GM21737 (cell line): Measurements from ENCODE around the gene BDNF.

ENCODE experiments used
- ATAC-seq: cut with Tn5 transposase; IDR thresholded peaks from one replicate; pipeline ENCODE4 v1.9.1; 2021; ENCODE audit warnings: mild to moderate bottlenecking, moderate library complexity; ENCODE audit not compliant: unreplicated experiment

The BDNF gene

GRCh38 chr11:27707676-27708075, 7.4 kb upstream of the BDNF start:
- ATAC-seq = no peak

DNA sequence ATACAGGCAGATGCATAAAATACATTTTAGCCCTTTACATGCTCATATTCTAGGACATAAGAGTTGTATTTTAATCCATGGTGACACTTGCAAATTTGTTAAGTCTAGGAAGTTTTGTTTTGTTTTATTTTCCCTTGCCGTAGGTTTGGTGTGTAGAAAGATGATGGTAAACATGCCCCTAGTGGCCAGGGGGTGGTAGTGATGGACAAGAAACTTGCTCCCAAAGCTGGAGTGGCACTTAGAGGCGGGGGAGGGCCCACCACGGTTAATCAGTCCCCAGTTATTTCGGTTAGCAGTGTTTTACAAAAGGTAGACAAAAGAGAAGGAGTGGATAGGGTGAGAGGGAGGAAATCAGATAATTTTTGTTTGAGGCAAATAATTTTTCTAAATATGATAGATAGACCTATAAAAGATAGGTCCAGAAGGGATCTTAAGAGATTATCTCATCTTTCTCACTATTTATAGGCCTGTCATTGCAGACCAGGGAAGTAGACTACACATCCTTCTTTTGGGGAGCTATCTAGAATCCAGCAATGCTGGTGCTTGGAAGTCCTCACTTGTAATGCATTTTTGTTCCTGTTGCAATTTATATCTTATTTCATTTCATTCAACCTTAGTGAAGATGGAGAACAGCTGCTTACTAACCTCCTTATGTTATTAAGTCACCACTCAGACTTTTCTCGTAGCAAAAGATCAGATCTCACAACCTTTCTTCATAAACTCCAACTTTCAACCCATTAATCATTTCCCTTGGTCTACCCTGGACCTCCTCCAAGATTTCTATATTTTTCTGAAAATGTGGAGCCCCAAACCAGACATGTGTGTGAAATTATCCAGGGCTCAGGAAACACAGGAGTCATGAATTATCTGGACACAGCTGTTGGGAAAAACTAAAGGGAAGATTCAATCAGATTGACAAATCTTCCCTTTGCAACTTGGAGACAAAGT, 5.9 kb upstream of the BDNF start:
- peak; percentile 60 for ATAC-seq

DNA sequence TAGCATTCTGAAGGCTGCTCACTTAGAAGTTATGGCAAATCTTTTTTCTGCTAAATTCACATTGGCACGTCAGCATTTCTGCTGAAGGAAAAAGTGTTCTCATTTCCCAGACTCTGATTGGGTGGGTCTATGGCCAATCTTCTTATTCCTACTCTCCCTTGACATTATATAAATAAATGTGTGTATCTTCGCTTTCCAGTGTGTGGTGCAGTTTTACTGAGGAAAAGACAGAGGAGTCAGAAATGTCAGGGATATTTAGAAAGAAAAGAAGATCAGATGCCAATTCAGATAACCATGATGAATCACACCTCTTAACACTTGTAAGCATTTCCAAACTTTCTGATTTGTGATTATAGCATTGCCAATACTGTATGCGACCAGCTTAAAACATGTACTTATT, 3.2 kb upstream of the BDNF start:
- ATAC-seq = no peak

DNA sequence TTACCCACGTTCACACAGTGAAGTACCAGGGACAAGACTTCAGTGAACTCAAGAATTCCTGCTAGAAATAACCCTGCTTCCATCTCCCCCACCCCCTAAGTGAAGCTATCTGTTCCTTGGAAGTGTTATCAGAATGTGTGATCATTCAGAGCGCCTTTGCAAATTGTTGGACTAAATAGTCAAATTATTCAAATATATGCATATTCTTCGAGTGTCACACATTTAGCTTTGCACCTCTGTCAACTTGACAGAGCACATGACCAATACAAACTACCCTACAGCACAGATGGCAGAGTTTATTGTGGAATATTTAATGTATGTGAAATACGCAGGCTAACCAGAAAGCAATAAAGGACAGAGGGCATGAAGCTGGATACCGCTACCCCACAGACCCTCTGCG, 2.6 kb upstream of the BDNF start:
- no peak for ATAC-seq

DNA sequence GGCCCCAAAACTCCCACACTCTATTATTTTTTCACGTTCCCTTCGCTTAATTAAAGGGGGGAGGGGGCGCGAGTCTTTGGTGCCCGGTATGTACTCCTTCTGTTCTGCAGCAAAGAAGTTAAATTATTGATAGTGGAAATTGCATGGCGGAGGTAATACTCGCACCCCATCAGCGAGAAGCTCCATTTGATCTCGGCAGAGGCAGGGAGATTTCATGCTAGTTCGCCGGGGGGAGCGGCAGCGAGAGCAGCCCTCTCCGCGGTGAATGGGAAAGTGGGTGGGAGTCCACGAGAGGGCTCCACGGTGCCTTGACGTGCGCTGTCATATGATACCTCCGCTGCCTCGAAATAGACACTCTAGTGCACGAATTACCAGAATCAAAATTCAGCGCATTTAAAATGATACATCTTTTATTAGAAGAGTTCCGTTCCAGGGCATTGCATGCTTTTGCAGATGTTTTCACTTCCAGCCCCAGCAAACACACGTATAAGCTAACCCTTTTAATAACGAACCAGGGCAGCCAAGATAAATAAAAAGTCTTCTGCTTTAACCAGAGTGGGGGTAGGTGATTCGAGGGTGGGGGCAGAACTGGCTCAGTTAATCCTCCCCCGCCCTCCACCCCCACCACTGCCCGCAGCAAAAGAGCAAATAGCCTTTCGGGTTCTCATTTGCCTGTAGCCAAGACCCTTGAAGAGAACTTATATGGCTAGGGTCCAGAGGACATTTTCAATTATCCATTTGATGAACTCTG, 1.3 kb upstream of the BDNF start:
- ATAC-seq = no peak

GRCh38 chr11:27699926-27700350, 317 bp downstream of the BDNF start:
- no peak for ATAC-seq

DNA sequence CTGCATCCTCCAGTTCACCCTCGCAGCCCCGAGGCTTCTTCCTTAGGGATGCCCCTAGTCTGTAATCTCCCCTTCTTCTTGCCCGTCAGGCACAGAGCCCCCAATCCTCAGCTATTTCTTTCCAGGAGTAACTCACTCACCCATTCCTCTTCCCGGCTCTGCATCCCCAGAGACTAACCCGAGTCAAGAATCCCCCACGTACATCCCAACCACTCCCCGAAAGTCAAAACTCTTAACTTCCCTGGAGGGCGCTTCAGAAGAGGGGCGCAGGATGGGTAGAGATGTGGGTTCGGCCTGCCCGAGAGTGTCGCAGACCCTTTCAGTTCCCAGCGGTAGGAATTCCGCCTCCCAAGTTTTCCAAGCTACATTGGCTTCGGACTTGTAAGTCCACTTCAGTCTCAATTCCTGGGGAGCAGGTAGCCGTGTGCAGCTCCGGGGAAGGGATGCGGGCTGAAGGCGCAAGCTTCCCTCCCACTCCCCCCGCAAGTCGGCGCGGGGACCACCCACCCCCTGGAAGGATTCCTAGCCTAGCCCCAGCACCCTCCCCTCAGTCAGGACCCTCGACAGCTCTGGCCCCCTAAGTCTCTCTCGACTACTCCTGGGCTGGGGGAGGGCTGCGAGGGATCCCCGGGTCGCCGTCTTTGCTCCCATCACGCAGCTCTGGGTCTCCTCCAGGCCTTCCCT, 871 bp downstream of the BDNF start:
- no peak for ATAC-seq

GRCh38 chr11:27698872-27699241, 1.4 kb downstream of the BDNF start:
- peak; percentile 66 for ATAC-seq

DNA sequence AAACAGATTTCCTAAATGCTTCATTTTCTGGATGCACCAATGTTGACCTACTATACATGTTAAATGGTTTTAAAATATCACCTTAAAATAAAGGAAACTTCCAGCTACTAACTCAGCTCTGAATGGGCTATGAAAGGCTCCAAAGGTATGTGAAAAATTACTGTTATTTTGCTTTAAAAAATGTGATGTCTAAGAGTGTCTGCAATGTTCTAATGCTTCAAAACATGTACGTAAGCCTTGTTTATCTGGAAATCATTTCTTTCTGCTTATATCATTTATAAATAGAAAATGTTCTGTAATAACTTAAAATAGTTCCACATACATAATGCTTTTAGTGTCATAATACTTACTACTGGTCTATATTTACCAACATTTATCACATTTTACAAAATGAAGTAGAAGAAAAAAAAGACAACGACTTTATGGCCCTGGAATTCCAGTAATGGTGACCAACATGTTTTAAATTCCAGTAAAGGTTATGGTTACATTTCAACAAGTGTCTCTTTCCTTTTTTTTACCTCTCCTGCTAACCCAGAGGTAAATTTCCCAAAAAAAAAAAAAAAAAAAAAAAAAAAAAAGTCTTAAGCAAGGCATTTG, 2.5 kb downstream of the BDNF start:
- no peak for ATAC-seq

DNA sequence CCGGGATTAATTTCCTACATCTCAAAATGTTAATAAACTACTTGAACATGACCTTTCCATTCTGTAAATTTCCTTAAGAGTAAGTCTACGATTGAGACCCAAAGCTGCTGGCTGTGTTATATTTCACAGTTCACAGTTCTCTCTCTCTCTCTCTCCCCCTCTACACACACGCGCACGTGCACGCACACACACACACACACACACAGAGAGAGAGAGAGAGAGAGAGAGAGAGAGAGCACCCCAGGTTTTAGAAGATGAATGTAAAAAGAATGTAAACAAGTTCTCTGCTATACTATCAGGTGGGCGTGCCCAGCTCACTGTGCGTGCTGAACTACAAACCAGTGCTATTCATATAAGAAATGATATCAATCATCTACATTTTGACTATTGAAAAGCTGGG, 3.3 kb downstream of the BDNF start:
- ATAC-seq = no peak

- no peak for ATAC-seq
Observed at GRCh38 chr11:27696115-27696514, 4.1 kb downstream of the BDNF start.

- ATAC-seq = no peak
Observed at GRCh38 chr11:27694992-27695391, 5.3 kb downstream of the BDNF start.

- ATAC-seq = no peak
Observed at GRCh38 chr11:27693398-27693797, 6.9 kb downstream of the BDNF start.

GRCh38 chr11:27692781-27693180, 7.5 kb downstream of the BDNF start:
- no peak for ATAC-seq

- no peak for ATAC-seq
Observed at GRCh38 chr11:27688076-27688475, 12.2 kb downstream of the BDNF start.

GRCh38 chr11:27681664-27682063, 18.6 kb downstream of the BDNF start:
- no peak for ATAC-seq

DNA sequence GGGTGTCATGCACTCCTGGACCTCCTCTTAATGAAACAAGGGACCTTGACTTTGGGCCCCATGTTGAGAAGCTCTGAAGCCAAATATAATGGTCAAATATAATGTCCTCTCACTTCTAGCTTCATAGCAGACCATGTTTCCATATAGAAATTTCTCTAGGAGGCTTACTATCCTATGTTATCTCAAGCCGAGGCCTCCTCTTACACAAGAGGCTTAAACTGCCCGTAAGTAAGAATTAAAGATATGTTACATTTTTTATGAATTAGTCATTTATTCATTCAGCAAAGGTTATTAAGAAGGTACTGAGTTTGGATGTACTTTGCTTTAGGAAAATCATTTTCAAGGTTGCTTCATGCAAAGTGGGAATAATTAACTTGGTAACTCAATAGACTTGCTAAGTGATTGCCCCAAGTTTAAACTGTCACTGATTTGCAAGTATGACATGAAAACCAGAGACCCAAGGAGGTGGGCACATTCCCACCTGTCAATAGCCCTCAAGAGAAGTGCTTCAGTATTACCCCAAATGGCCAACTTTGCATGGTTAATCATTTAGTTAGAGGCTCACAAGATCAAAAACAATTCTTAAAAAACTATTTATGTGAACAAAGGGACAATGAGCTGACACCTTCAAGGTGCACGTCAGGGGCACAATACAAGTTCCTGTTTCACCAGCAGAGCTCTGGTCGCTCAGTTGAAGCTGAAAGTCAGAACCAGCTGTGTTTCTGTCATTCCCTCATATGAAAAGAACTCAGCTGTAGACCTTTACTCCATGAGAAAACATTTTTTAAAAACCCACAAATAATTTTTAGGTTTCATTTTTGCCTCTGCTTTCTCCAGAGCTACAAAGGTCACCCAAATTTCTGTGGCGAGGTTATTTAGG, 20.9 kb downstream of the BDNF start:
- no peak for ATAC-seq

GRCh38 chr11:27678242-27678641, 22.0 kb downstream of the BDNF start:
- no peak for ATAC-seq

DNA sequence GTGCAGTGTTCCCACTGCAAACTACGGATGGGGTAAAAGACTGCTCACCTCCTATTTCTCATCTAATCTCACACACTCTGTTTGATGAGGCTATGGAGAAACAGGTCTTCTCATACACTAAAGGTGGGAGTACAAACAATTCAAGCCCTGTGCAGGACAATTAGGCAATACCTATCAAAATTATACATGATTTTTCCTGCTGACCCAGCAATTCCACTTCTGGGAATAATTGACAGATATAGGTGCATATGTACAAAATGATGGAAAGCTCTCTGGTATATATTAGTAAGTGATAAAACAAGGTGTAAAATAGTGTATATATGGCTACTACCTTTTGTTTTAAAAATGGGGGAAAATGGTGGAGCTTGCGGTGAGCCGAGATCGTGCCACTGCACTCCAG, 23.1 kb downstream of the BDNF start:
- ATAC-seq = no peak

GRCh38 chr11:27673979-27674663, 26.1 kb downstream of the BDNF start:
- ATAC-seq = no peak
